Vagina (tissue), 2 donors: ENCODE results near the gene YAE1. TPM values are rescaled to one million over a fixed set of nuclear protein-coding genes. Genes with fewer than 3 reads are reported as not detected.

Experiments
- DNase-seq, 2 donors: peaks; one replicate each; pipeline ENCODE4 v3.0.0-alpha.2; 2017; ENCODE audit errors: extremely low spot score in 2 of 2
- H3K27ac ChIP-seq: fragments of 200-600 bp; sonication (generic); one replicate; pipeline ENCODE4 v1.5.1; 2019
- H3K27me3 ChIP-seq: fragments of 200-600 bp; sonication (generic); one replicate; pipeline ENCODE4 v1.5.1; 2019
- H3K36me3 ChIP-seq, 2 donors: fragments of 200-600 bp; sonication (generic); one replicate each; pipeline ENCODE4 v1.5.1; 2017 to 2019
- H3K4me1 ChIP-seq: fragments of 200-600 bp; sonication (generic); one replicate; pipeline ENCODE4 v1.5.1; 2019
- H3K4me3 ChIP-seq, 2 donors: fragments of 200-600 bp; sonication (generic); 1 replicate in 1 of 2; 2 replicates in 1 of 2; pipeline ENCODE4 v1.5.1; 2016 to 2019
- H3K9me3 ChIP-seq: fragments of 200-600 bp; sonication (generic); one replicate; pipeline ENCODE4 v1.5.1; 2019
- POLR2A ChIP-seq, 2 donors: fragments of 450-650 bp; IDR thresholded peaks; one replicate each; pipeline ENCODE4 v1.6.1; 2017; ENCODE audit warnings: antibody characterized with exemption in 2 of 2, mild to moderate bottlenecking in 2 of 2, moderate library complexity in 2 of 2
- POLR2AphosphoS5 ChIP-seq, 2 donors: sonication (generic); formaldehyde crosslinking; IDR thresholded peaks; one replicate each; pipeline ENCODE4 v1.9.0; 2017; ENCODE audit warnings: antibody characterized with exemption in 2 of 2, mild to moderate bottlenecking in 2 of 2, low read depth in 1 of 2; ENCODE audit not compliant: insufficient read depth in 1 of 2
- intact Hi-C: fragments of 100-400 bp; cut with DNase I; formaldehyde crosslinking; loops from one replicate; pipeline ENCODE4 v1.15.1; 2023
- total RNA-seq: library from RNA; depleted of rRNA; stranded (reverse); fragments of >200 nt; gene quantifications from one replicate; pipeline ENCODE4 v1.2.3, GENCODE V29; 2016
- TF ChIP-seq, protein P1 (sequence below), 3 experiments: fragments of 450-650 bp in 2 of 3; fragments of 200-600 bp in 1 of 3; sonication (generic) in 1 of 3; IDR thresholded peaks; one replicate each; pipeline ENCODE4 v1.5.1; 2017 to 2019; ENCODE audit warnings: antibody characterized with exemption in 3 of 3, mild to moderate bottlenecking in 2 of 3, moderate library complexity in 2 of 3

The YAE1 gene
- total RNA-seq, 1 donor from 2014 or later, result 5.6 TPM

DNA sequence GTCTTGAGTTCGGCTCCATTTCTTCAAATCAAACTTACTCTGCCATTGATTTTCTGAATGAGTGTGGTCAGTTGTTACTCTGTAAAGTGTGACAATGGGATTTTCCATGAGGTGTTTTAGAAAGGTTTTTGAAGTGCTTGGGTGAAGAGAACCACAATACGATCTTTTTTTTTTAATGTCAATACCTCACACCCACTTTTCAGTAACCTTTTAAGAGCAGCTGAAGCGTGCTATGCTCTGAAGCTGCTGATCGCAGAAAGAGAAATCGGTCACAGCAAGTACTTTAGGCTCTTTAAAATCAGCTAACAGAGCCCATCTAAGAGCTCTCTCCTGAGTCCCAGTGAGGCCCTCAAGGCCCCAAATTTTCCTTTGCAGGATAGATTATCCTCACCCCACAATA, 34.4 kb upstream of the YAE1 start:
- no peaks in the 10 kb centered on the region for H3K36me3 ChIP-seq
- H3K9me3 ChIP-seq, result no peaks in the 10 kb centered on the region
- no peak overlapping the region for H3K27ac ChIP-seq
- H3K4me1 ChIP-seq, result no peaks in the 10 kb centered on the region
- intact Hi-C loops, result no loop called here
- no peaks in the 10 kb centered on the region for H3K27me3 ChIP-seq
- TF ChIP-seq, protein P1, sequence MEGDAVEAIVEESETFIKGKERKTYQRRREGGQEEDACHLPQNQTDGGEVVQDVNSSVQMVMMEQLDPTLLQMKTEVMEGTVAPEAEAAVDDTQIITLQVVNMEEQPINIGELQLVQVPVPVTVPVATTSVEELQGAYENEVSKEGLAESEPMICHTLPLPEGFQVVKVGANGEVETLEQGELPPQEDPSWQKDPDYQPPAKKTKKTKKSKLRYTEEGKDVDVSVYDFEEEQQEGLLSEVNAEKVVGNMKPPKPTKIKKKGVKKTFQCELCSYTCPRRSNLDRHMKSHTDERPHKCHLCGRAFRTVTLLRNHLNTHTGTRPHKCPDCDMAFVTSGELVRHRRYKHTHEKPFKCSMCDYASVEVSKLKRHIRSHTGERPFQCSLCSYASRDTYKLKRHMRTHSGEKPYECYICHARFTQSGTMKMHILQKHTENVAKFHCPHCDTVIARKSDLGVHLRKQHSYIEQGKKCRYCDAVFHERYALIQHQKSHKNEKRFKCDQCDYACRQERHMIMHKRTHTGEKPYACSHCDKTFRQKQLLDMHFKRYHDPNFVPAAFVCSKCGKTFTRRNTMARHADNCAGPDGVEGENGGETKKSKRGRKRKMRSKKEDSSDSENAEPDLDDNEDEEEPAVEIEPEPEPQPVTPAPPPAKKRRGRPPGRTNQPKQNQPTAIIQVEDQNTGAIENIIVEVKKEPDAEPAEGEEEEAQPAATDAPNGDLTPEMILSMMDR (IDR thresholded peaks at IDR 0.05), result no peak
- TF ChIP-seq POLR2AphosphoS5 (IDR thresholded peaks at IDR 0.05; ENCODE audit: insufficient read depth in 1 of 2, low read depth in 1 of 2), result no peak
- no peak for TF ChIP-seq POLR2A (IDR thresholded peaks at IDR 0.05)
- DNase-seq, result no peak
- H3K4me3 ChIP-seq, result no peak overlapping the region

DNA sequence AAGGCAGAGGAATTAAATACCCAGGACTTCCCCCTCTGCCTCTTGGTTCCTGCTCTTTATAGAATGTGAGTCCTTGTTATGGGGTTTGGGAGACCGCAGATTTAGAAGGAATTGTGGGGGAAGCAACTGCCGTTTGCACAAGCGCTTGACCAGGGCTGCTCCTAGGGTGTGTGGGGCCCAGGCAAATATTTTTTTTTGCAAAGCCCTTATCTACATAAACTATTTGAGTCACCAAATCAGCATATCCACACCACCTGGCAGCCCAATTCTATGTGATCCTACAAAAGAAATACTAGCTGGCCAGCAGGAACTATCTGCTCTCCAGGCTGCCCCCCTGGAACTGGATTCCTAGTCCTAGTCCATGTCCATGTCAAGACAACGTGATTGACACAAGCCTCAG, 33.4 kb upstream of the YAE1 start:
- no peaks in the 10 kb centered on the region for H3K9me3 ChIP-seq
- no peak for DNase-seq
- intact Hi-C loops, result no loop called here
- TF ChIP-seq POLR2A (IDR thresholded peaks at IDR 0.05) (no peak), POLR2AphosphoS5 (IDR thresholded peaks at IDR 0.05; ENCODE audit: insufficient read depth in 1 of 2, low read depth in 1 of 2) (no peak)
- TF ChIP-seq, protein P1 (IDR thresholded peaks at IDR 0.05), result no peak
- H3K4me3 ChIP-seq, result no peak overlapping the region
- no peaks in the 10 kb centered on the region for H3K27me3 ChIP-seq
- no peak overlapping the region for H3K27ac ChIP-seq
- H3K4me1 ChIP-seq, result no peaks in the 10 kb centered on the region
- no peaks in the 10 kb centered on the region for H3K36me3 ChIP-seq

DNA sequence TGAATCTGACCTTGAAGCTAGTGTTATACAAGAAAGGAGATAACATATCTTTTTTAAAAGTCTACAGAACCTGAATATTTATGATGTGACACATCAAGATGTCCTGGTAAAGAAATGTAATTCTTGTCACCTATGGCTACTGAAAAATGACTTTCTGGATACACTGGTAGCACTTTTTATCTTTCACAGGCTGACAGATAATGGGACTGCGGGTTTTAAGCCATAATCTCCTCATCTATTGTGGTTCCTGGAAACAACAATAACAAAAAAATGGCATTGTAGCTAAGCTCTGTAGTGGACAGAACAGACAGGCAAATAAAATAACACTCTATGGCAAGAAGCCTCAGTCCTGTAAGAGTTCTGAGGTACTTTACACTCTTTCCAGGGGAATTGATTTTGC, 31.6 kb upstream of the YAE1 start:
- intact Hi-C loops, result no loop called here
- TF ChIP-seq, protein P1 (IDR thresholded peaks at IDR 0.05), result no peak
- TF ChIP-seq POLR2AphosphoS5 (IDR thresholded peaks at IDR 0.05; ENCODE audit: insufficient read depth in 1 of 2, low read depth in 1 of 2) (no peak), POLR2A (IDR thresholded peaks at IDR 0.05) (no peak)
- H3K36me3 ChIP-seq, result no peaks in the 10 kb centered on the region
- H3K9me3 ChIP-seq, result no peaks in the 10 kb centered on the region
- DNase-seq, result no peak
- no peaks in the 10 kb centered on the region for H3K27me3 ChIP-seq
- H3K27ac ChIP-seq, result no peak overlapping the region
- no peaks in the 10 kb centered on the region for H3K4me1 ChIP-seq
- H3K4me3 ChIP-seq, result no peak overlapping the region

DNA sequence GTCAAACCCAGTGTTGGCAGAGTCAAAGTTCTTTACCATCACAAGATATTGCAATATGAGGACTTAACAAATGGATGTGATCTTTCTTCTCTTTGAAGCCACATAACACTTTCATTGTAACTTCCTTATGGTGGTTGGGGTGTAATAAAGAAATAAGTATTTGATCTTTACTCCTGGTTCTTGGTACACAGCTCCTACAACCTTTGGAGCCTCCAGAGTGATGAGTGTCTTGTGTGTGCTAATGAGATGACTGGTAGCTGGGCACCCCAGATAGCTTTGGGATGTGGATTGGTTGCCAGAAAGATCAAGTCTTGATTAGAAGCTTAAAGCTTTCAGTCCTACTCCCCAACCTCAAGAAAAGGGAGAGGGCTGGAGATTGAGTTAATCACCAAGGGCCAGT, 31.1 kb upstream of the YAE1 start:
- Histone ChIP-seq H3K4me3 (no peak overlapping the region), H3K4me1 (no peaks in the 10 kb centered on the region), H3K27me3 (no peaks in the 10 kb centered on the region), H3K27ac (no peak overlapping the region), H3K36me3 (no peaks in the 10 kb centered on the region), H3K9me3 (no peaks in the 10 kb centered on the region)
- no peak for TF ChIP-seq POLR2AphosphoS5 (IDR thresholded peaks at IDR 0.05; ENCODE audit: insufficient read depth in 1 of 2, low read depth in 1 of 2)
- TF ChIP-seq, protein P1 (IDR thresholded peaks at IDR 0.05), result no peak
- TF ChIP-seq POLR2A (IDR thresholded peaks at IDR 0.05), result no peak
- DNase-seq, result no peak
- intact Hi-C loops, result no loop called here

DNA sequence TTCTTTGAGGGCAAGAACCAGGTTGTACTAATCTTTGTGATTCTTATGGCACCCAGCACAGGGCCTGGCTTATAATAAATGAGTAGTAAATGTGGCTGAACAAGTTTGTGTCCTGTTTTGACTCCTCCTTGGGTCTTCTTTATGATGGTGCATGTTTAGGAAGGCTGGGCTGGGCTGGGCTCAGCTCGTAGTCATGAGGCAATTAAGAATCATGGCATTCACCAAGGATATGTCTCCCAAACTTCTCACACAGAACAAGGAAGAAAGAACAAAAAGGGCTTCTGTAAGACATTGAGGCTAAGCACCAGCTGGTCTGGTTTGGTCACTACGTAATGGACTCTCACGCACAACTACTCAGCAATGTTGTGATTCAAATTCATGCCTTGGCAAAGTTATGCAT, 30.5 kb upstream of the YAE1 start:
- intact Hi-C loops, result no loop called here
- no peak for DNase-seq
- Histone ChIP-seq H3K4me1 (no peaks in the 10 kb centered on the region), H3K4me3 (no peak overlapping the region), H3K27me3 (no peaks in the 10 kb centered on the region), H3K27ac (no peak overlapping the region), H3K9me3 (no peaks in the 10 kb centered on the region), H3K36me3 (no peaks in the 10 kb centered on the region)
- TF ChIP-seq POLR2AphosphoS5 (IDR thresholded peaks at IDR 0.05; ENCODE audit: insufficient read depth in 1 of 2, low read depth in 1 of 2) (no peak), POLR2A (IDR thresholded peaks at IDR 0.05) (no peak)
- TF ChIP-seq, protein P1 (IDR thresholded peaks at IDR 0.05), result no peak
